ENCODE data around the gene CASP5. TPM values are rescaled to one million over a fixed set of nuclear protein-coding genes. Genes with fewer than 3 reads are reported as not detected.
"Not testable (repeated sequence)": the region's sequence is repeated elsewhere in the genome, so short reads cannot be mapped to it uniquely, and the experiment has no call there.

The CASP5 gene
- total RNA-seq, 1 donor from 2014 or later: not detected

GRCh38 chr11:105033781-105034180, 10.8 kb upstream of the CASP5 start:
- DNase-seq (ENCODE audit: low spot score): no peak

GRCh38 chr11:105033343-105033742, 10.4 kb upstream of the CASP5 start:
- DNase-seq (ENCODE audit: low spot score): no peak

GRCh38 chr11:105032495-105032894, 9.5 kb upstream of the CASP5 start:
- no peak for DNase-seq (ENCODE audit: low spot score)

GRCh38 chr11:105027678-105028077, 4.7 kb upstream of the CASP5 start:
- no peak for DNase-seq (ENCODE audit: low spot score)

- DNase-seq (ENCODE audit: low spot score): no peak
Observed at GRCh38 chr11:105024394-105024793, 1.4 kb upstream of the CASP5 start.

- DNase-seq (ENCODE audit: low spot score): no peak
Observed at GRCh38 chr11:105022527-105022926, 441 bp downstream of the CASP5 start.

- no peak for DNase-seq (ENCODE audit: low spot score)
Observed at GRCh38 chr11:105007463-105007862, 15.5 kb downstream of the CASP5 start.

- no peak for DNase-seq (ENCODE audit: low spot score)
Observed at GRCh38 chr11:105005451-105005845, 17.5 kb downstream of the CASP5 start.

- DNase-seq (ENCODE audit: low spot score): no peak
Observed at GRCh38 chr11:105004021-105004420, 18.9 kb downstream of the CASP5 start.

- DNase-seq (ENCODE audit: low spot score): no peak
Observed at GRCh38 chr11:105003151-105003550, 19.8 kb downstream of the CASP5 start.

GRCh38 chr11:105000797-105001196, 22.2 kb downstream of the CASP5 start:
- no peak for DNase-seq (ENCODE audit: low spot score)

- DNase-seq (ENCODE audit: low spot score): no peak
Observed at GRCh38 chr11:105000167-105000566, 22.8 kb downstream of the CASP5 start.

- DNase-seq (ENCODE audit: low spot score): no peak
Observed at GRCh38 chr11:104999721-105000120, 23.2 kb downstream of the CASP5 start.

- DNase-seq (ENCODE audit: low spot score): no peak
Observed at GRCh38 chr11:104997288-104997687, 25.7 kb downstream of the CASP5 start.

GRCh38 chr11:104995001-104995408, 28.0 kb downstream of the CASP5 start:
- no peak for DNase-seq (ENCODE audit: low spot score)

- no peak for DNase-seq (ENCODE audit: low spot score)
Observed at GRCh38 chr11:104992781-104993180, 30.2 kb downstream of the CASP5 start.

GRCh38 chr11:104991994-104992393, 31.0 kb downstream of the CASP5 start:
- no peak for DNase-seq (ENCODE audit: low spot score)

GRCh38 chr11:104984808-104985207, 38.2 kb downstream of the CASP5 start:
- DNase-seq (ENCODE audit: low spot score): no peak

GRCh38 chr11:104979839-104980238, 43.1 kb downstream of the CASP5 start:
- DNase-seq (ENCODE audit: low spot score): no peak

GRCh38 chr11:104973616-104974015, 49.4 kb downstream of the CASP5 start:
- no peak for DNase-seq (ENCODE audit: low spot score)

- not testable (repeated sequence) for DNase-seq (ENCODE audit: low spot score)
Observed at GRCh38 chr11:104972924-104973323, 50.0 kb downstream of the CASP5 start.

- no peak for DNase-seq (ENCODE audit: low spot score)
Observed at GRCh38 chr11:104970756-104971155, 52.2 kb downstream of the CASP5 start.

- peak; percentile 44 for DNase-seq (ENCODE audit: low spot score)
Observed at GRCh38 chr11:104968856-104969776, 53.9 kb downstream of the CASP5 start.
